CD14-positive monocyte (primary cell): ENCODE results near the gene AOX1. TPM values are rescaled to one million over a fixed set of nuclear protein-coding genes. Genes with fewer than 3 reads are reported as not detected.

ENCODE experiments used
- DNase-seq, 3 donors: peaks; one replicate each; pipeline ENCODE4 v3.0.0-alpha.2; 2011 to 2022
- H2AFZ ChIP-seq: 2 replicates; pipeline ENCODE4 v1.6.0; 2012; ENCODE audit warnings: mild to moderate bottlenecking, low read depth, low read length, inconsistent platforms; ENCODE audit not compliant: insufficient read depth, poor library complexity, severe bottlenecking
- H3K27ac ChIP-seq, 2 donors: 1 replicate in 1 of 2; 2 replicates in 1 of 2; pipeline ENCODE4 v1.5.1; 2012 to 2013; ENCODE audit warnings: low read length in 2 of 2, control low read depth in 1 of 2, inconsistent platforms in 1 of 2, low read depth in 1 of 2, mild to moderate bottlenecking in 1 of 2
- H3K27me3 ChIP-seq, 2 donors: one replicate each; pipeline versions ENCODE4 v1.6.0 to v1.6.1; 2011 to 2013; ENCODE audit warnings: low read length in 2 of 2; ENCODE audit not compliant: control insufficient read depth in 2 of 2, insufficient read depth in 2 of 2
- H3K36me3 ChIP-seq, 2 donors: replicated peaks in 1 of 2; 1 replicate in 1 of 2; 2 replicates in 1 of 2; pipeline versions ENCODE4 v1.5.1 to v1.6.1; 2012 to 2013; ENCODE audit warnings: low read length in 2 of 2, control low read depth in 1 of 2, inconsistent platforms in 1 of 2, mild to moderate bottlenecking in 1 of 2; ENCODE audit not compliant: insufficient read depth in 2 of 2, control insufficient read depth in 1 of 2
- H3K4me1 ChIP-seq, 2 donors: 1 replicate in 1 of 2; 2 replicates in 1 of 2; pipeline versions ENCODE4 v1.5.1 to v1.6.1; 2012 to 2013; ENCODE audit warnings: low read length in 2 of 2, control low read depth in 1 of 2, inconsistent platforms in 1 of 2, mild to moderate bottlenecking in 1 of 2, moderate library complexity in 1 of 2; ENCODE audit not compliant: insufficient read depth in 2 of 2, control insufficient read depth in 1 of 2
- H3K4me2 ChIP-seq: replicated peaks from 2 replicates; pipeline ENCODE3; 2012; ENCODE audit warnings: low read length, moderate library complexity, mild to moderate bottlenecking; ENCODE audit not compliant: poor library complexity, severe bottlenecking; ENCODE audit errors: extremely low read depth
- H3K4me3 ChIP-seq, 3 experiments: fragments of 200-600 bp in 1 of 3; sonication (generic) in 1 of 3; replicated peaks in 1 of 3; 1 replicate in 2 of 3; 2 replicates in 1 of 3; pipeline ENCODE4 v1.5.1; 2011 to 2013; ENCODE audit warnings: low read length in 3 of 3, mild to moderate bottlenecking in 3 of 3, control low read depth in 2 of 3, low read depth in 2 of 3, inconsistent platforms in 1 of 3, moderate library complexity in 1 of 3
- H3K79me2 ChIP-seq: 2 replicates; pipeline ENCODE4 v1.6.0; 2012; ENCODE audit warnings: mild to moderate bottlenecking, control low read depth, inconsistent platforms, low read length, moderate library complexity; ENCODE audit not compliant: insufficient read depth
- H3K9ac ChIP-seq: 2 replicates; pipeline ENCODE4 v1.6.0; 2017; ENCODE audit warnings: low read length, mild to moderate bottlenecking; ENCODE audit not compliant: insufficient read depth, poor library complexity, severe bottlenecking
- H3K9me3 ChIP-seq, 2 donors: replicated peaks in 1 of 2; 1 replicate in 1 of 2; 2 replicates in 1 of 2; pipeline versions ENCODE4 v1.5.1 to v1.6.1; 2012 to 2013; ENCODE audit warnings: low read length in 2 of 2, control low read depth in 1 of 2; ENCODE audit not compliant: control insufficient read depth in 1 of 2, insufficient read depth in 1 of 2
- H4K20me1 ChIP-seq: 2 replicates; pipeline ENCODE4 v1.6.0; 2012; ENCODE audit warnings: mild to moderate bottlenecking, low read length, control low read depth, moderate library complexity; ENCODE audit not compliant: insufficient read depth
- H3K27ac Mint-ChIP-seq, 7 donors: one replicate each; pipeline ENCODE4 v1.8.0; 2020; ENCODE audit warnings: mild to moderate bottlenecking in 7 of 7, mixed read lengths in 7 of 7, moderate library complexity in 6 of 7, inconsistent platforms in 2 of 7
- H3K27me3 Mint-ChIP-seq, 3 donors: one replicate each; pipeline ENCODE4 v1.8.0; 2021 to 2022; ENCODE audit warnings: low read depth in 3 of 3, mild to moderate bottlenecking in 3 of 3, mixed read lengths in 3 of 3, moderate library complexity in 3 of 3, inconsistent platforms in 1 of 3
- H3K36me3 Mint-ChIP-seq, 2 donors: one replicate each; pipeline ENCODE4 v1.8.0; 2020; ENCODE audit warnings: mixed read lengths in 2 of 2, inconsistent platforms in 1 of 2, mild to moderate bottlenecking in 1 of 2
- H3K4me1 Mint-ChIP-seq: one replicate; pipeline ENCODE4 v1.8.0; 2020; ENCODE audit warnings: mild to moderate bottlenecking, mixed read lengths
- H3K4me3 Mint-ChIP-seq, 2 donors: one replicate each; pipeline ENCODE4 v1.8.0; 2020; ENCODE audit warnings: mild to moderate bottlenecking in 2 of 2, mixed read lengths in 2 of 2, moderate library complexity in 1 of 2
- H3K9me3 Mint-ChIP-seq, 7 donors: one replicate each; pipeline ENCODE4 v1.8.0; 2020 to 2022; ENCODE audit warnings: mixed read lengths in 7 of 7, mild to moderate bottlenecking in 6 of 7, moderate library complexity in 6 of 7, inconsistent platforms in 2 of 7
- CTCF ChIP-seq: fragments of 200-600 bp; IDR thresholded peaks from one replicate; pipeline ENCODE4 v1.8.0; 2022; ENCODE audit warnings: antibody characterized with exemption, mild to moderate bottlenecking
- WGBS: methylation state at CpG from one replicate; pipeline ENCODE4 v1.1.5; 2013; ENCODE audit warnings: missing lambda C conversion rate; ENCODE audit not compliant: insufficient coverage; 5-methylcytosine and 5-hydroxymethylcytosine counted together
- intact Hi-C, 2 donors: fragments of 100-400 bp; cut with micrococcal nuclease; formaldehyde crosslinking; loops; one replicate each; pipeline versions ENCODE4 v1.15.0 to v1.15.1; 2023
- polyA plus RNA-seq, 3 donors: library from polyadenylated mRNA; depleted of rRNA in 1 of 3; unstranded in 2 of 3; stranded (reverse) in 1 of 3; fragments of 300-500 nt in 2 of 3; fragments of >200 nt in 1 of 3; fragmentation: Illumina TruSeq in 2 of 3; gene quantifications; 1 replicate in 2 of 3; 2 replicates in 1 of 3; pipeline ENCODE4 v1.2.3, GENCODE V29; 2012 to 2021

The AOX1 gene
- polyA plus RNA-seq, 3 donors, result 0.16 TPM; not detected in 2

DNA sequence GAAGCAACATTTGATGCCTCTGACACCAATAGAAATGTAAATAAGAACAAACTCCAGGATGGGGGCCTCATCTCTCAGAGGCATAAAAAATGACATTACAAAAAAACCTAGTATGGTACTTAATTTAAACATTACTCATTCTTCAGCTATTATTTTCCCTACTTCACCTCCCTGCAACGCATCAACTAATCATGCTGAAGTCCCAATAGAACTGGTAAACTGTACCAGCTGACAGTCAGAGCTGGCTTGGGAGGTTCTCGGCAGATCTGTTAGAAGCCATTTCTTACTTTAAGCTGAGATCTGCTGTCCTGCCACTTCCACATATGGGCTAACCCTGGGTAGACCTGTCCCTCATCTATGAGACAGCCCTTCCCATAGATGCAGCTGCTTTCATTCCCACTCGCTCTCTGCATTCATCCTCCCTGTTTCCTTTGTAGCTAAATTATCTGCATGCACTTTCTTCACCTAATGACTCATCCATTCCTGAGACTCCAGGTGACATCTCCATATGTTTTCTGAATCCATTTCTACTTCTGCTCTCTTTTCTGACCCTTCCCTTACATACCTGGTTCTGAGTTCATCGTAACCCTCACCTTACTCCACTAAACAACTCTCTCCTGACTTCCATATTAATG, 108.1 kb downstream of the AOX1 start:
- H3K9me3 Mint-ChIP-seq, result peaks cover 0 to 2% (median 0%) of the 10 kb centered on the region in 7 donors
- H3K27ac Mint-ChIP-seq, result no peak overlapping the region
- H3K4me1 ChIP-seq, result peaks cover 30 to 42% of the 10 kb centered on the region in 2 donors
- no peak overlapping the region for H3K9ac ChIP-seq
- no peak for TF ChIP-seq CTCF
- no peaks in the 10 kb centered on the region for H3K27me3 Mint-ChIP-seq
- H3K4me2 ChIP-seq, result no peak overlapping the region
- H3K36me3 Mint-ChIP-seq, result no peaks in the 10 kb centered on the region
- H3K36me3 ChIP-seq, result no peaks in the 10 kb centered on the region
- H3K4me3 ChIP-seq, result no peak overlapping the region
- H3K27ac ChIP-seq, result peak overlapping the region in 1 of 2 donors; percentile 65
- H2AFZ ChIP-seq, result peak overlapping the region; percentile 83
- peaks cover 15% of the 10 kb centered on the region for H3K4me1 Mint-ChIP-seq
- no peaks in the 10 kb centered on the region for H4K20me1 ChIP-seq
- no peak overlapping the region for H3K4me3 Mint-ChIP-seq
- no peaks in the 10 kb centered on the region for H3K9me3 ChIP-seq
- DNase-seq, result no peak
- H3K27me3 ChIP-seq, result no peaks in the 10 kb centered on the region
- intact Hi-C loops, result no loop called here
- 71% methylated on average over 4 of the region's 4 CpGs for WGBS
- no peaks in the 10 kb centered on the region for H3K79me2 ChIP-seq

DNA sequence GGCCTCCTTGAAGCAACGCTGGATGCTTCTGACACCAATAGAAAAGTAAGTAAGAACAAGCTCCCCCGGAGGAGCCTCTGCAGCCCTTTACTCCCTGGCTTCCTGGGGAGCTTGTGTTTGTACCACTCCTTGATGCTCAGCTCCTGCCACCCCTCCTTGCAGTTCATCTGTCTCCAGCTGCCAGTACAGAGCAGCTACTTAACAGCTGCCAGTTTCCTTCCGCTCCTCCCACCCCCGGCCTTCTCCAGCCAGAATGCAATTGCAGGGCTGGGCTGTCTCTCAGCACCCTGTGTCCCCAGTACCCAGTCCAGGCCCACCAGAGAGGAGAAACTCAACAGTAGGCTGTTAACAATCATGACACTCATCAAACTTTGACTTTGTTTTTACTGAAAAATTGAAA, 109.4 kb downstream of the AOX1 start:
- H3K27ac Mint-ChIP-seq, result no peak overlapping the region
- peak; percentile 21 to 50 (median 46) for DNase-seq
- Histone ChIP-seq H3K9me3 (no peaks in the 10 kb centered on the region), H3K79me2 (no peaks in the 10 kb centered on the region), H3K36me3 (no peaks in the 10 kb centered on the region), H3K9ac (peak overlapping the region; percentile 27), H2AFZ (peak overlapping the region; percentile 83), H3K27ac (peak overlapping the region; percentile 34 to 65), H3K4me2 (peak overlapping the region; percentile 64), H3K4me3 (peak overlapping the region in 1 of 3 experiments; percentile 49), H3K27me3 (no peaks in the 10 kb centered on the region), H3K4me1 (peaks cover 30 to 47% of the 10 kb centered on the region in 2 donors), H4K20me1 (no peaks in the 10 kb centered on the region)
- no peak overlapping the region for H3K4me3 Mint-ChIP-seq
- TF ChIP-seq CTCF, result no peak
- H3K4me1 Mint-ChIP-seq, result peaks cover 18% of the 10 kb centered on the region
- H3K9me3 Mint-ChIP-seq, result peaks cover 0 to 2% (median 0%) of the 10 kb centered on the region in 7 donors
- WGBS, result 0% methylated on average over 2 of the region's 4 CpGs
- intact Hi-C loops, result loop anchor here in 1 of 2 donors (5.0 kb wide), 1 partner anchor 108 kb away; the partner anchor contains the start of gene AOX1
- H3K27me3 Mint-ChIP-seq, result no peaks in the 10 kb centered on the region
- H3K36me3 Mint-ChIP-seq, result no peaks in the 10 kb centered on the region
